ENCODE measurements around the gene CLEC16A.
"Not testable (repeated sequence)": the region's sequence is repeated elsewhere in the genome, so short reads cannot be mapped to it uniquely, and the experiment has no call there.

The CLEC16A gene

GRCh38 chr16:10961231-10961630 is 16.9 kb downstream of the CLEC16A start:
- no peak overlapping the region for H3K4me3 ChIP-seq (ENCODE audit: low read depth, low read length)
- POLR2A ChIA-PET, result interaction anchor here (4.9 kb wide), 1 partner anchor 294 kb away, joined by 42 read pairs; the partner anchor contains the start of gene SOCS1
- CTCF ChIA-PET, result interaction anchor here (0.6 to 20.1 kb wide), 10 partner anchors 10 to 835 kb away, joined by 3 to 492 read pairs (median 32); partner anchors contain the start of genes CLEC16A and SOCS1
- DNase-seq (ENCODE audit: low read depth, low spot score), result peak; percentile 72
- no peak for TF ChIP-seq CTCF (IDR thresholded peaks at IDR 0.05; ENCODE audit: insufficient read depth, low read length, missing control alignments)

GRCh38 chr16:10964039-10964890 is 19.9 kb downstream of the CLEC16A start:
- H3K4me3 ChIP-seq (ENCODE audit: low read depth, low read length), result no peak overlapping the region
- no peak for DNase-seq (ENCODE audit: low read depth, low spot score)
- CTCF ChIA-PET, result interaction anchor here (0.6 to 20.1 kb wide), 78 partner anchors 8 to 849 kb away, joined by 3 to 492 read pairs (median 4); partner anchors contain the start of genes CLEC16A, SOCS1 and TNP2
- POLR2A ChIA-PET, result interaction anchor here (0.6 to 4.9 kb wide), 2 partner anchors 287 to 291 kb away, joined by 3 to 42 read pairs; partner anchors contain the start of gene SOCS1
- peak; percentile 95 for TF ChIP-seq CTCF (IDR thresholded peaks at IDR 0.05; ENCODE audit: insufficient read depth, low read length, missing control alignments)

GRCh38 chr16:10964891-10965326 is 20.5 kb downstream of the CLEC16A start:
- ChIA-PET POLR2A (interaction anchor here (4.9 kb wide), 1 partner anchor 291 kb away, joined by 42 read pairs; the partner anchor contains the start of gene SOCS1), CTCF (interaction anchor here (0.6 to 20.1 kb wide), 30 partner anchors 14 to 750 kb away, joined by 3 to 492 read pairs (median 6); partner anchors contain the start of genes CLEC16A and SOCS1)
- DNase-seq (ENCODE audit: low read depth, low spot score), result no peak
- TF ChIP-seq CTCF (IDR thresholded peaks at IDR 0.05; ENCODE audit: insufficient read depth, low read length, missing control alignments), result no peak
- no peak overlapping the region for H3K4me3 ChIP-seq (ENCODE audit: low read depth, low read length)

- no peak overlapping the region for H3K4me3 ChIP-seq (ENCODE audit: low read depth, low read length)
- TF ChIP-seq CTCF (IDR thresholded peaks at IDR 0.05; ENCODE audit: insufficient read depth, low read length, missing control alignments), result no peak
- DNase-seq (ENCODE audit: low read depth, low spot score), result no peak
- ChIA-PET POLR2A (interaction anchor here (4.9 kb wide), 1 partner anchor 290 kb away, joined by 42 read pairs; the partner anchor contains the start of gene SOCS1), CTCF (interaction anchor here (0.6 to 20.1 kb wide), 17 partner anchors 15 to 750 kb away, joined by 3 to 492 read pairs (median 9); partner anchors contain the start of genes CLEC16A and SOCS1)
Measured at GRCh38 chr16:10965440-10966061, 21.2 kb downstream of the CLEC16A start.

- ChIA-PET POLR2A (no interaction called here), CTCF (interaction anchor here (0.8 to 20.1 kb wide), 9 partner anchors 15 to 749 kb away, joined by 3 to 492 read pairs (median 31); partner anchors contain the start of genes CLEC16A and SOCS1)
- no peak for TF ChIP-seq CTCF (IDR thresholded peaks at IDR 0.05; ENCODE audit: insufficient read depth, low read length, missing control alignments)
- DNase-seq (ENCODE audit: low read depth, low spot score), result no peak
- no peak overlapping the region for H3K4me3 ChIP-seq (ENCODE audit: low read depth, low read length)
Measured at GRCh38 chr16:10966129-10966528, 21.8 kb downstream of the CLEC16A start.

- H3K4me3 ChIP-seq (ENCODE audit: low read depth, low read length); DNase-seq (ENCODE audit: low read depth, low spot score); POLR2A ChIA-PET: not testable (repeated sequence)
- CTCF ChIA-PET, result interaction anchor here (0.8 to 20.1 kb wide), 7 partner anchors 16 to 440 kb away, joined by 3 to 492 read pairs (median 8); partner anchors contain the start of genes CLEC16A and SOCS1
Measured at GRCh38 chr16:10966559-10966958, 22.2 kb downstream of the CLEC16A start.
